ENCODE data around the gene MRPL4. TPM values are rescaled to one million over a fixed set of nuclear protein-coding genes. Genes with fewer than 3 reads are reported as not detected.
A peak's percentile ranks its signal among the peaks of the same experiment; 100 is the strongest.

MRPL4 gene
- total and polyA plus RNA-seq, 8 donors = 27.5 to 53.1 (median 37.1) TPM

DNA sequence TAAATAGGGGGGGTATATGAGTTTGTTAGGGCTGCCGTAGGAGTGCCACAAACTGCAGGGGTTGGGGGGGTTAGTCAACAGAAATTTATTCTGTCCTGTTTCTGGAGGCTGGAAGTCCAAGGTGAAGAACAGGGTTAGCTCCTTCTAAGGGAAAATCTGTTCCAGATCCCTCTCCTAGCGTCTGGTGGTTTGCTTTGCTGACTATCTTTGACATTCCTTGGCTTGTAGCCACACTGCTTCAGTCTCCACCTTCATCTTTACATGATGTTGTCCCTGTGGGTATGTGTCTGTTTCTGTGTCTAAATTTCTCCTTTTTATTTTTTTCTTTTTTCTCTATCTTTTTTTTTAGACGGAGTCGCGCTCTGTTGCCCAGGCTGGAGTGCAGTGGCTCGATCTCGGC is 10.8 kb downstream of the MRPL4 start:
- no peak for ATAC-seq
- Histone ChIP-seq H3K27ac (no peak overlapping the region), H3K27me3 (no peaks in the 10 kb centered on the region), H3K36me3 (peaks cover 0 to 11% of the 10 kb centered on the region in 2 donors), H3K4me3 (no peak overlapping the region), H3K9me3 (no peaks in the 10 kb centered on the region), H3K4me1 (peaks cover 0 to 18% of the 10 kb centered on the region in 2 donors)
- intact Hi-C loops (cut with DNase I) = no loop called here
- DNase-seq = no peak
- TF ChIP-seq, protein P1, sequence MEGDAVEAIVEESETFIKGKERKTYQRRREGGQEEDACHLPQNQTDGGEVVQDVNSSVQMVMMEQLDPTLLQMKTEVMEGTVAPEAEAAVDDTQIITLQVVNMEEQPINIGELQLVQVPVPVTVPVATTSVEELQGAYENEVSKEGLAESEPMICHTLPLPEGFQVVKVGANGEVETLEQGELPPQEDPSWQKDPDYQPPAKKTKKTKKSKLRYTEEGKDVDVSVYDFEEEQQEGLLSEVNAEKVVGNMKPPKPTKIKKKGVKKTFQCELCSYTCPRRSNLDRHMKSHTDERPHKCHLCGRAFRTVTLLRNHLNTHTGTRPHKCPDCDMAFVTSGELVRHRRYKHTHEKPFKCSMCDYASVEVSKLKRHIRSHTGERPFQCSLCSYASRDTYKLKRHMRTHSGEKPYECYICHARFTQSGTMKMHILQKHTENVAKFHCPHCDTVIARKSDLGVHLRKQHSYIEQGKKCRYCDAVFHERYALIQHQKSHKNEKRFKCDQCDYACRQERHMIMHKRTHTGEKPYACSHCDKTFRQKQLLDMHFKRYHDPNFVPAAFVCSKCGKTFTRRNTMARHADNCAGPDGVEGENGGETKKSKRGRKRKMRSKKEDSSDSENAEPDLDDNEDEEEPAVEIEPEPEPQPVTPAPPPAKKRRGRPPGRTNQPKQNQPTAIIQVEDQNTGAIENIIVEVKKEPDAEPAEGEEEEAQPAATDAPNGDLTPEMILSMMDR (IDR thresholded peaks at IDR 0.05) = no peak

DNA sequence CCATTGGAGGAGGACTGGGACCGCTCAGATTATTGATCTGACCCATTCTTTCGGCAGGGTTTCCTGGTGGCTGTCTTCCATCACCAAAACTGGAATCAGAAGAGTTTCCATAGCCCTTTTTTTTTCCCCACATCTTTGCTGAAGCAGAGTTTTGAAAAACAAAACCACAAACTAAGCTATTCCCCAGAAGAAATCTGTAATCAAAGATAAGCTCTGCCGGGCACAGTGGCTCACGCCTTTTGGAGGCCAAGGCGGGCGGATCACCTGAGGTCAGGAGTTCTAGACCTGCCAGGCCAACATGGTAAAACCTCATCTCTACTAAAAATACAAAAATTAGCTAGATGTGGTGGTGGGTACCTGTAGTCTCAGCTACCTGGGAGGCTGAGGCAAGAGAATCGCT is 14.7 kb downstream of the MRPL4 start:
- H3K4me3 ChIP-seq = no peak overlapping the region
- H3K9me3 ChIP-seq = no peaks in the 10 kb centered on the region
- intact Hi-C loops (cut with DNase I) = no loop called here
- TF ChIP-seq, protein P1 (IDR thresholded peaks at IDR 0.05) = no peak
- no peaks in the 10 kb centered on the region for H3K27me3 ChIP-seq
- no peaks in the 10 kb centered on the region for H3K36me3 ChIP-seq
- DNase-seq (no peak), ATAC-seq (no peak)
- peak overlapping the region in 1 of 2 donors; percentile 99 for H3K27ac ChIP-seq
- peaks cover 0 to 36% of the 10 kb centered on the region in 2 donors for H3K4me1 ChIP-seq

DNA sequence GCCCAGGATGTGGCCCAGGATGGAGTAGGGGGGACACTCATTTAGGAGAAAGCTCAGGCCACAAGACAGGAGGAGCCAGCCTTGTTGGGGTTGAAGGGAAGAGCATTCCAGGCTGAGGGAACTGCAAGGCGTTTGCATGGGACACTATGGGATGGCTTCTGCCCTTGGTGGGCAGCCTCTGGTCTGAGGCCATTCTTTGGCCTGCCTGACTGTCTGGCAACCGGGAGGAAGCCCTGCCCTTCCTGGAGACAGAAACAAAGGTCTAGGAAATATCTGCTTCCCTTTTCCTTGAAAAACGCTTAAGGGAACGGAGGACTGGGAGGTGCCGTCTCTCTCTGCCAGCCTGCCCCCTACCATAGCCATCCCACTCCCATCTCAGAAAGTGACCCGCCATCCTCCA is 16.1 kb downstream of the MRPL4 start:
- Histone ChIP-seq H3K9me3 (no peaks in the 10 kb centered on the region), H3K27ac (peak overlapping the region; percentile 60 to 99), H3K4me3 (no peak overlapping the region), H3K36me3 (peaks cover 0 to 5% of the 10 kb centered on the region in 2 donors), H3K27me3 (no peaks in the 10 kb centered on the region), H3K4me1 (peaks cover 3 to 47% of the 10 kb centered on the region in 2 donors)
- no peak for DNase-seq
- no peak for ATAC-seq
- TF ChIP-seq, protein P1 (IDR thresholded peaks at IDR 0.05) = no peak
- intact Hi-C loops (cut with DNase I) = no loop called here

DNA sequence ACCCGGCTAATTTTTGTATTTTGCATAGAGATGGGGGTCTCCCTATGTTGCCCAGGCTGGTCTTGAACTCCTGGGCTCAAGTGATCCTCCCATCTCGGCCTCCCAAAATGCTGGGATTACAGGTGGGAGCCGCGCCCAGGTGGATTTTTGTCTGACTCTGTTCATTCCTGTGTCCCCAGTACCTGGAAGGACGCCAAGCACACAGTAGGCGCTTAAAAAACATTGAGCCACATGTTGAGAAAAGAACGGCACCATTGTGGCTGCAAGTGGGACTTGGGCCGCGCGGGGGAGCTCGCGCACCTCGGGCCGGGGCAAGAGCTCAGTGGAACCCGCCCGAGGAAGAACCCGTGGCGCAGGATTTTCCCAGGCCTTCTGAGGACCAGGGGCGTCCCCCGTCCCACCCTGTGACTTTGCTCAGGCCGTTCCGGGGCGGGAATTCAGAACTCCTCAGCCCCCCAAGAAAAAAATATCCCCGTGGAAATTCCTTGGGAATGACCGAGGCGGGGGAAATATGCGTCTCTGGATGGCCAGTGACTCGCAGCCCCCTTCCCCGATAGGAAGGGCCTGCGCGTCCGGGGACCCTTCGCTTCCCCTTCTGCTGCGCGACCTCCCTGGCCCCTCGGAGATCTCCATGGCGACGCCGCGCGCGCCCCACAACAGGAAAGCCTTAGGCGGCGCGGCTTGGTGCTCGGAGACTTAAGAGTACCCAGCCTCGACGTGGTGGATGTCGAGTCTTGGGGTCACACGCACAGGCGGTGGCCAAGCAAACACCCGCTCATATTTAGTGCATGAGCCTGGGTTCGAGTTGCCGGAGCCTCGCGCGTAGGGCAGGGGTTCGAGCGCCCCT is 17.5 kb downstream of the MRPL4 start:
- Histone ChIP-seq H3K9me3 (no peaks in the 10 kb centered on the region), H3K4me1 (peaks cover 3 to 62% of the 10 kb centered on the region in 2 donors), H3K27me3 (no peaks in the 10 kb centered on the region), H3K4me3 (peak overlapping the region; percentile 51 to 65), H3K36me3 (peaks cover 0 to 20% of the 10 kb centered on the region in 2 donors), H3K27ac (peak overlapping the region; percentile 96 to 99)
- ATAC-seq = peak; percentile 79
- intact Hi-C loops (cut with DNase I) = loop anchor here in 1 of 2 donors (5.0 kb wide), 1 partner anchor 123 kb away; no protein-coding TSS in a partner anchor
- peak; percentile 69 to 97 (median 90) for DNase-seq
- TF ChIP-seq, protein P1 (IDR thresholded peaks at IDR 0.05) = peak; percentile 88 to 92

DNA sequence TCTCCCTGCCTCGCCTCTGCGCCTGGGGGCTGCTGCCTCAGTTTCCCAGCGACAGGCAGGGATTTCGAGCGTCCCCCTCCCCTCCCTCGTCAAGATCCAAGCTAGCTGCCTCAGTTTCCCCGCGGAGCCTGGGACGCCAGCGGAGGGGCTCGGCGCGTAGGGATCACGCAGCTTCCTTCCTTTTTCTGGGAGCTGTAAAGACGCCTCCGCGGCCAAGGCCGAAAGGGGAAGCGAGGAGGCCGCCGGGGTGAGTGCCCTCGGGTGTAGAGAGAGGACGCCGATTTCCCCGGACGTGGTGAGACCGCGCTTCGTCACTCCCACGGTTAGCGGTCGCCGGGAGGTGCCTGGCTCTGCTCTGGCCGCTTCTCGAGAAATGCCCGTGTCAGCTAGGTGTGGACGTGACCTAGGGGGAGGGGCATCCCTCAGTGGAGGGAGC is 18.2 kb downstream of the MRPL4 start:
- DNase-seq (peak in 3 of 4 donors; percentile 33 to 98 (median 92)), ATAC-seq (peak; percentile 61)
- H3K9me3 ChIP-seq = no peaks in the 10 kb centered on the region
- TF ChIP-seq, protein P1 (IDR thresholded peaks at IDR 0.05) = no peak
- peak overlapping the region; percentile 96 to 99 for H3K27ac ChIP-seq
- H3K27me3 ChIP-seq = no peaks in the 10 kb centered on the region
- peaks cover 0 to 27% of the 10 kb centered on the region in 2 donors for H3K36me3 ChIP-seq
- H3K4me3 ChIP-seq = peak overlapping the region; percentile 51 to 65
- intact Hi-C loops (cut with DNase I) = loop anchor here in 1 of 2 donors (5.0 kb wide), 1 partner anchor 122 kb away; no protein-coding TSS in a partner anchor
- peaks cover 3 to 68% of the 10 kb centered on the region in 2 donors for H3K4me1 ChIP-seq
